ENCODE results near the gene RYR1.

DNA sequence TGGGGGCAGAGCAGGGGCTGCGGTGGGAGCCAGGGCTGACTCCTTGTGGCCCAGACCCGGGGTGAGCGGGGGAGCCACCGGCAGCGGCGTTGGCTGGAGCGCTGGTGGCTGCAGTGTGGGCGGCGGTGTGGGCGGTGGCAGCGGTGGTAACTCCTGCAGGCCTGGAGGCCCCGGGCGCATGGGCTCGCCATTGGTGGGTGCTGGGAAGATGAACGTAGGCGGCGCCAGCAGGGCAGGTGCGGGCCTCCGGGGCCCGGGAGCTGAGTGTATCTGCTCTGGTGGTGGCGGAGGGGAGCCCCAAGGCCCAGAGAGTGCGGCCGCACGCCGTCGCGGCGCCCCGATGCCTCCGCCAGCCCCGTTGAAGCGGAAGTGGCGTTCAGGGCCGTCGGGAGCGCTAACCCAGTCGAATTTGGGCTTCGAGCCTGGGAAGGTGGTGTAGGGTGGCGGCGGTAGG, 47.7 kb upstream of the RYR1 start:
- TF ChIP-seq, protein P1, sequence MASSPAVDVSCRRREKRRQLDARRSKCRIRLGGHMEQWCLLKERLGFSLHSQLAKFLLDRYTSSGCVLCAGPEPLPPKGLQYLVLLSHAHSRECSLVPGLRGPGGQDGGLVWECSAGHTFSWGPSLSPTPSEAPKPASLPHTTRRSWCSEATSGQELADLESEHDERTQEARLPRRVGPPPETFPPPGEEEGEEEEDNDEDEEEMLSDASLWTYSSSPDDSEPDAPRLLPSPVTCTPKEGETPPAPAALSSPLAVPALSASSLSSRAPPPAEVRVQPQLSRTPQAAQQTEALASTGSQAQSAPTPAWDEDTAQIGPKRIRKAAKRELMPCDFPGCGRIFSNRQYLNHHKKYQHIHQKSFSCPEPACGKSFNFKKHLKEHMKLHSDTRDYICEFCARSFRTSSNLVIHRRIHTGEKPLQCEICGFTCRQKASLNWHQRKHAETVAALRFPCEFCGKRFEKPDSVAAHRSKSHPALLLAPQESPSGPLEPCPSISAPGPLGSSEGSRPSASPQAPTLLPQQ (tag by site-specific recombination; IDR thresholded peaks at IDR 0.05), result no peak
- TF ChIP-seq, protein P2, sequence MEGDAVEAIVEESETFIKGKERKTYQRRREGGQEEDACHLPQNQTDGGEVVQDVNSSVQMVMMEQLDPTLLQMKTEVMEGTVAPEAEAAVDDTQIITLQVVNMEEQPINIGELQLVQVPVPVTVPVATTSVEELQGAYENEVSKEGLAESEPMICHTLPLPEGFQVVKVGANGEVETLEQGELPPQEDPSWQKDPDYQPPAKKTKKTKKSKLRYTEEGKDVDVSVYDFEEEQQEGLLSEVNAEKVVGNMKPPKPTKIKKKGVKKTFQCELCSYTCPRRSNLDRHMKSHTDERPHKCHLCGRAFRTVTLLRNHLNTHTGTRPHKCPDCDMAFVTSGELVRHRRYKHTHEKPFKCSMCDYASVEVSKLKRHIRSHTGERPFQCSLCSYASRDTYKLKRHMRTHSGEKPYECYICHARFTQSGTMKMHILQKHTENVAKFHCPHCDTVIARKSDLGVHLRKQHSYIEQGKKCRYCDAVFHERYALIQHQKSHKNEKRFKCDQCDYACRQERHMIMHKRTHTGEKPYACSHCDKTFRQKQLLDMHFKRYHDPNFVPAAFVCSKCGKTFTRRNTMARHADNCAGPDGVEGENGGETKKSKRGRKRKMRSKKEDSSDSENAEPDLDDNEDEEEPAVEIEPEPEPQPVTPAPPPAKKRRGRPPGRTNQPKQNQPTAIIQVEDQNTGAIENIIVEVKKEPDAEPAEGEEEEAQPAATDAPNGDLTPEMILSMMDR (tag by site-specific recombination; IDR thresholded peaks at IDR 0.05), result no peak
- TF ChIP-seq ZNF140 (tag by site-specific recombination; IDR thresholded peaks at IDR 0.05) (no peak), ZBTB8A (tag by site-specific recombination; IDR thresholded peaks at IDR 0.05) (no peak), HOXC10 (CRISPR knock-in tag; IDR thresholded peaks at IDR 0.05) (no peak), ZBTB1 (tag by site-specific recombination; IDR thresholded peaks at IDR 0.05) (no peak), BCL11A (tag by site-specific recombination; IDR thresholded peaks at IDR 0.05; ENCODE audit: low read depth) (no peak), ZNF114 (tag by site-specific recombination; IDR thresholded peaks at IDR 0.05) (no peak), ZNF843 (tag by site-specific recombination; IDR thresholded peaks at IDR 0.05) (no peak), ZNF266 (tag by site-specific recombination; IDR thresholded peaks at IDR 0.05; ENCODE audit: low read depth) (no peak)
- TF ChIP-seq, protein P3, sequence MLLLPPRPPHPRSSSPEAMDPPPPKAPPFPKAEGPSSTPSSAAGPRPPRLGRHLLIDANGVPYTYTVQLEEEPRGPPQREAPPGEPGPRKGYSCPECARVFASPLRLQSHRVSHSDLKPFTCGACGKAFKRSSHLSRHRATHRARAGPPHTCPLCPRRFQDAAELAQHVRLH (tag by site-specific recombination; IDR thresholded peaks at IDR 0.05), result no peak

Data from HEK293 (cell line).